ENCODE results near the gene HS2ST1.
"Not testable (repeated sequence)": the region's sequence is repeated elsewhere in the genome, so short reads cannot be mapped to it uniquely, and the experiment has no call there.

Gene HS2ST1

GRCh38 chr1:86914601-86914997 lies at the start of gene HS2ST1:
HS2ST1 (plus strand) TSS chr1:86914635.
- H3K27me3 ChIP-seq (ENCODE audit: control insufficient read depth, insufficient read depth, low read length): no peaks in the 10 kb centered on the region
- peak within 1 kb of the TSS; percentile 95 for H3K9ac ChIP-seq (ENCODE audit: low read length)
- H3K9me3 ChIP-seq (ENCODE audit: control insufficient read depth, insufficient read depth, low read depth, low read length): no peaks in the 10 kb centered on the region; the same call in 1 of the 2 replicates
- H3K36me3 ChIP-seq (ENCODE audit: control insufficient read depth, insufficient read depth, low read length): peaks cover 13% of the 10 kb centered on the region
- peak within 1 kb of the TSS; percentile 94 for H3K4me3 ChIP-seq (ENCODE audit: low read depth, low read length)
- H3K4me1 ChIP-seq (ENCODE audit: control insufficient read depth, insufficient read depth, low read length): peaks cover 9% of the 10 kb centered on the region; the same call in 1 of the 2 replicates
- H3K27ac ChIP-seq (ENCODE audit: low read depth, low read length): peak within 1 kb of the TSS; percentile 95

GRCh38 chr1:86865973-86866637 lies 48.3 kb upstream of the HS2ST1 start:
- no peaks in the 10 kb centered on the region for H3K27me3 ChIP-seq (ENCODE audit: control insufficient read depth, insufficient read depth, low read length)
- H3K4me1 ChIP-seq (ENCODE audit: control insufficient read depth, insufficient read depth, low read length): peaks cover 3% of the 10 kb centered on the region; the same call in 1 of the 2 replicates
- no peak overlapping the region for H3K27ac ChIP-seq (ENCODE audit: low read depth, low read length)
- no peaks in the 10 kb centered on the region for H3K36me3 ChIP-seq (ENCODE audit: control insufficient read depth, insufficient read depth, low read length)
- no peak overlapping the region for H3K4me3 ChIP-seq (ENCODE audit: low read depth, low read length)
- no peak overlapping the region for H3K9ac ChIP-seq (ENCODE audit: low read length)
- H3K9me3 ChIP-seq (ENCODE audit: control insufficient read depth, insufficient read depth, low read depth, low read length): no peaks in the 10 kb centered on the region

GRCh38 chr1:86866665-86867064 lies 47.8 kb upstream of the HS2ST1 start:
- Histone ChIP-seq H3K9ac (ENCODE audit: low read length) (no peak overlapping the region), H3K36me3 (ENCODE audit: control insufficient read depth, insufficient read depth, low read length) (no peaks in the 10 kb centered on the region), H3K27me3 (ENCODE audit: control insufficient read depth, insufficient read depth, low read length) (no peaks in the 10 kb centered on the region), H3K27ac (ENCODE audit: low read depth, low read length) (no peak overlapping the region), H3K4me3 (ENCODE audit: low read depth, low read length) (no peak overlapping the region), H3K4me1 (ENCODE audit: control insufficient read depth, insufficient read depth, low read length) (peaks cover 3% of the 10 kb centered on the region; the same call in 1 of the 2 replicates), H3K9me3 (ENCODE audit: control insufficient read depth, insufficient read depth, low read depth, low read length) (no peaks in the 10 kb centered on the region)

- not testable (repeated sequence) for H3K9ac ChIP-seq (ENCODE audit: low read length); H3K9me3 ChIP-seq (ENCODE audit: control insufficient read depth, insufficient read depth, low read depth, low read length); H3K4me3 ChIP-seq (ENCODE audit: low read depth, low read length); H3K27me3 ChIP-seq (ENCODE audit: control insufficient read depth, insufficient read depth, low read length); H3K27ac ChIP-seq (ENCODE audit: low read depth, low read length); H3K4me1 ChIP-seq (ENCODE audit: control insufficient read depth, insufficient read depth, low read length); H3K36me3 ChIP-seq (ENCODE audit: control insufficient read depth, insufficient read depth, low read length)
Observed at GRCh38 chr1:86867278-86867677, 47.2 kb upstream of the HS2ST1 start.

GRCh38 chr1:86868477-86868876 lies 46.0 kb upstream of the HS2ST1 start:
- Histone ChIP-seq H3K4me3 (ENCODE audit: low read depth, low read length) (no peak overlapping the region), H3K4me1 (ENCODE audit: control insufficient read depth, insufficient read depth, low read length) (peaks cover 3% of the 10 kb centered on the region; the same call in 1 of the 2 replicates), H3K27ac (ENCODE audit: low read depth, low read length) (no peak overlapping the region), H3K27me3 (ENCODE audit: control insufficient read depth, insufficient read depth, low read length) (no peaks in the 10 kb centered on the region), H3K9ac (ENCODE audit: low read length) (no peak overlapping the region), H3K9me3 (ENCODE audit: control insufficient read depth, insufficient read depth, low read depth, low read length) (no peaks in the 10 kb centered on the region), H3K36me3 (ENCODE audit: control insufficient read depth, insufficient read depth, low read length) (peaks cover 3% of the 10 kb centered on the region; the same call in 1 of the 2 replicates)

- Histone ChIP-seq H3K4me3 (ENCODE audit: low read depth, low read length) (no peak overlapping the region), H3K9ac (ENCODE audit: low read length) (no peak overlapping the region), H3K27me3 (ENCODE audit: control insufficient read depth, insufficient read depth, low read length) (no peaks in the 10 kb centered on the region), H3K4me1 (ENCODE audit: control insufficient read depth, insufficient read depth, low read length) (peaks cover 3% of the 10 kb centered on the region; the same call in 1 of the 2 replicates), H3K36me3 (ENCODE audit: control insufficient read depth, insufficient read depth, low read length) (peaks cover 3% of the 10 kb centered on the region; the same call in 1 of the 2 replicates), H3K9me3 (ENCODE audit: control insufficient read depth, insufficient read depth, low read depth, low read length) (no peaks in the 10 kb centered on the region), H3K27ac (ENCODE audit: low read depth, low read length) (no peak overlapping the region)
Observed at GRCh38 chr1:86871001-86871400, 43.4 kb upstream of the HS2ST1 start.

GRCh38 chr1:86872086-86872485 lies 42.3 kb upstream of the HS2ST1 start:
- H3K4me1 ChIP-seq (ENCODE audit: control insufficient read depth, insufficient read depth, low read length): peaks cover 3% of the 10 kb centered on the region; the same call in 1 of the 2 replicates
- no peak overlapping the region for H3K9ac ChIP-seq (ENCODE audit: low read length)
- H3K27ac ChIP-seq (ENCODE audit: low read depth, low read length): no peak overlapping the region

GRCh38 chr1:86875722-86876121 lies 38.7 kb upstream of the HS2ST1 start:
- H3K4me1 ChIP-seq (ENCODE audit: control insufficient read depth, insufficient read depth, low read length): no peaks in the 10 kb centered on the region
- no peaks in the 10 kb centered on the region for H3K27me3 ChIP-seq (ENCODE audit: control insufficient read depth, insufficient read depth, low read length)
- no peak overlapping the region for H3K9ac ChIP-seq (ENCODE audit: low read length)

More at GRCh38 chr1:86872086-86872485, 42.3 kb upstream of the HS2ST1 start:
- peaks cover 7% of the 10 kb centered on the region; the same call in 1 of the 2 replicates for H3K36me3 ChIP-seq (ENCODE audit: control insufficient read depth, insufficient read depth, low read length)
- H3K9me3 ChIP-seq (ENCODE audit: control insufficient read depth, insufficient read depth, low read depth, low read length): no peaks in the 10 kb centered on the region
- no peaks in the 10 kb centered on the region for H3K27me3 ChIP-seq (ENCODE audit: control insufficient read depth, insufficient read depth, low read length)
- H3K4me3 ChIP-seq (ENCODE audit: low read depth, low read length): no peak overlapping the region

GRCh38 chr1:86887479-86888162 lies 26.8 kb upstream of the HS2ST1 start:
- H3K9ac ChIP-seq (ENCODE audit: low read length): no peak overlapping the region
- no peak overlapping the region for H3K4me3 ChIP-seq (ENCODE audit: low read depth, low read length)
- no peaks in the 10 kb centered on the region for H3K4me1 ChIP-seq (ENCODE audit: control insufficient read depth, insufficient read depth, low read length)
- H3K27ac ChIP-seq (ENCODE audit: low read depth, low read length): no peak overlapping the region
- H3K36me3 ChIP-seq (ENCODE audit: control insufficient read depth, insufficient read depth, low read length): no peaks in the 10 kb centered on the region
- no peaks in the 10 kb centered on the region for H3K27me3 ChIP-seq (ENCODE audit: control insufficient read depth, insufficient read depth, low read length)
- no peaks in the 10 kb centered on the region; the same call in 1 of the 2 replicates for H3K9me3 ChIP-seq (ENCODE audit: control insufficient read depth, insufficient read depth, low read depth, low read length)

More at GRCh38 chr1:86875722-86876121, 38.7 kb upstream of the HS2ST1 start:
- H3K9me3 ChIP-seq (ENCODE audit: control insufficient read depth, insufficient read depth, low read depth, low read length): no peaks in the 10 kb centered on the region
- no peak overlapping the region for H3K27ac ChIP-seq (ENCODE audit: low read depth, low read length)
- peaks cover 19% of the 10 kb centered on the region for H3K36me3 ChIP-seq (ENCODE audit: control insufficient read depth, insufficient read depth, low read length)
- H3K4me3 ChIP-seq (ENCODE audit: low read depth, low read length): no peak overlapping the region

- Histone ChIP-seq H3K27me3 (ENCODE audit: control insufficient read depth, insufficient read depth, low read length) (no peaks in the 10 kb centered on the region), H3K36me3 (ENCODE audit: control insufficient read depth, insufficient read depth, low read length) (no peaks in the 10 kb centered on the region), H3K4me3 (ENCODE audit: low read depth, low read length) (no peak overlapping the region), H3K27ac (ENCODE audit: low read depth, low read length) (no peak overlapping the region), H3K4me1 (ENCODE audit: control insufficient read depth, insufficient read depth, low read length) (no peaks in the 10 kb centered on the region), H3K9ac (ENCODE audit: low read length) (no peak overlapping the region), H3K9me3 (ENCODE audit: control insufficient read depth, insufficient read depth, low read depth, low read length) (no peaks in the 10 kb centered on the region; the same call in 1 of the 2 replicates)
Observed at GRCh38 chr1:86888327-86888726, 26.1 kb upstream of the HS2ST1 start.

GRCh38 chr1:86899401-86899800 lies 15.0 kb upstream of the HS2ST1 start:
- peaks cover 13% of the 10 kb centered on the region for H3K9me3 ChIP-seq (ENCODE audit: control insufficient read depth, insufficient read depth, low read depth, low read length)
- H3K36me3 ChIP-seq (ENCODE audit: control insufficient read depth, insufficient read depth, low read length): peaks cover 51% of the 10 kb centered on the region
- H3K27me3 ChIP-seq (ENCODE audit: control insufficient read depth, insufficient read depth, low read length); H3K9ac ChIP-seq (ENCODE audit: low read length); H3K4me3 ChIP-seq (ENCODE audit: low read depth, low read length); H3K27ac ChIP-seq (ENCODE audit: low read depth, low read length); H3K4me1 ChIP-seq (ENCODE audit: control insufficient read depth, insufficient read depth, low read length): not testable (repeated sequence)

Measured in HUES6 (cell line).